Measurements from ENCODE around the gene REN. TPM values are rescaled to one million over a fixed set of nuclear protein-coding genes. Genes with fewer than 3 reads are reported as not detected.

Gene REN
- total RNA-seq, 2 donors from 2014 or later = not detected

DNA sequence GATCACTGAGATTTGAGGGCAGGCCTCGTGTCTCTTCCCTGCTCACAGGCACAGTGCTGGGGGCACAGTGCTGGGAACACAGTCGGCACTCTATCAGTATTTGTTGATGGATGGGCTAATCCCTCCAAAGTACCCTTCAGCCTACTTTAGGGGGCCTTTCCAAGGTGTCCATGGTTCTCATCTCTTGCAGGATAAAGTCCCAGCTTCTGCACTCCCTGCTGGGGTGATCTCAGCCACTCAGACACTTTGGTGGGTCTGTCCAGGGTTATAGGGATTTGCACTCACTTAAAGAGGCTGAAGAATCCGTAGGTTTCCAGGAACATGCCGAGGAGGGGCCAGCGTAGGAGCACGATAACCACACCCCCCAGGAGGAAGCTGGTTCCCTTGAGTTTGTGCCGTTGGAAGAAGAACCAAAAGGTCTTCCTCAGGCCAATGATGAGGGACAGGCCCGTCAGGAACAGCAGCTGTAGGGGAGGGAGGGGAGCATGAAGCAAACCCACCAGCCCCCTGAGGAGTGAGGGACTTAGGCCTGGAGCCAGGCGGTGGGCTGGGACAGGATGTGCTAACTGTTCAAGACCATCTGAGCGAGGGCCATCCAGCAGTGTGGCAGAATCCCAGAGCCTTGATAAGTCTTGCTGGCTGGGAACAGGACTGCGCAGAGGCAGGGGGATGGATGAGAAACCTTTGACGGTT, 35.4 kb upstream of the REN start:
- Histone ChIP-seq H3K4me3 (no peak overlapping the region), H3K9me3 (no peaks in the 10 kb centered on the region), H3K4me1 (ENCODE audit: control insufficient read depth in 1 of 2, low read depth in 2 of 2) (no peaks in the 10 kb centered on the region), H3K27me3 (replicated peaks; ENCODE audit: insufficient read depth) (peaks cover 1% of the 10 kb centered on the region), H3K27ac (no peak overlapping the region), H3K36me3 (no peaks in the 10 kb centered on the region)
- DNase-seq (ENCODE audit: low spot score) (no peak), ATAC-seq (ENCODE audit: insufficient number of reproducible peaks, low FRiP score, low read depth) (no peak)
- TF ChIP-seq, protein P1, sequence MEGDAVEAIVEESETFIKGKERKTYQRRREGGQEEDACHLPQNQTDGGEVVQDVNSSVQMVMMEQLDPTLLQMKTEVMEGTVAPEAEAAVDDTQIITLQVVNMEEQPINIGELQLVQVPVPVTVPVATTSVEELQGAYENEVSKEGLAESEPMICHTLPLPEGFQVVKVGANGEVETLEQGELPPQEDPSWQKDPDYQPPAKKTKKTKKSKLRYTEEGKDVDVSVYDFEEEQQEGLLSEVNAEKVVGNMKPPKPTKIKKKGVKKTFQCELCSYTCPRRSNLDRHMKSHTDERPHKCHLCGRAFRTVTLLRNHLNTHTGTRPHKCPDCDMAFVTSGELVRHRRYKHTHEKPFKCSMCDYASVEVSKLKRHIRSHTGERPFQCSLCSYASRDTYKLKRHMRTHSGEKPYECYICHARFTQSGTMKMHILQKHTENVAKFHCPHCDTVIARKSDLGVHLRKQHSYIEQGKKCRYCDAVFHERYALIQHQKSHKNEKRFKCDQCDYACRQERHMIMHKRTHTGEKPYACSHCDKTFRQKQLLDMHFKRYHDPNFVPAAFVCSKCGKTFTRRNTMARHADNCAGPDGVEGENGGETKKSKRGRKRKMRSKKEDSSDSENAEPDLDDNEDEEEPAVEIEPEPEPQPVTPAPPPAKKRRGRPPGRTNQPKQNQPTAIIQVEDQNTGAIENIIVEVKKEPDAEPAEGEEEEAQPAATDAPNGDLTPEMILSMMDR (IDR thresholded peaks at IDR 0.05) = no peak

DNA sequence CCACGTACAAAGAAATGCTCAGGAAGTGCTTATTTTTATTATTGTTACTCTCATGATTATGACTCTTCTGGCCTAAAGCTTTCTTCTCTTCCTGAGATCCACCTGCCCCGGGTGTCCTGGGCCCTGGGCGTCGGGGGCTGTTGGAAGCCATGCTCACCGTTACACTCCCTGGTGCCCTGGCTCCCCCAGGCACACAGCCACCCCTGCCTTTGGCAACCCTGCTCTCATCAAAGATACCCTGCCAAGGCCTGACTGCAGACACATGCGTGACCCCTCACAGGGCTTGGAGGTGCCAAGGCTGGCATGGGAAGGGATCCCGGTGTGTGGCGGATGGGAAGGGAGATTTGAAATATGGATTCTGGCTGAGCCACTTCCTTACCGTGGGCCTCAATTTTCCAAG, 33.4 kb upstream of the REN start:
- no peak for ATAC-seq (ENCODE audit: insufficient number of reproducible peaks, low FRiP score, low read depth)

DNA sequence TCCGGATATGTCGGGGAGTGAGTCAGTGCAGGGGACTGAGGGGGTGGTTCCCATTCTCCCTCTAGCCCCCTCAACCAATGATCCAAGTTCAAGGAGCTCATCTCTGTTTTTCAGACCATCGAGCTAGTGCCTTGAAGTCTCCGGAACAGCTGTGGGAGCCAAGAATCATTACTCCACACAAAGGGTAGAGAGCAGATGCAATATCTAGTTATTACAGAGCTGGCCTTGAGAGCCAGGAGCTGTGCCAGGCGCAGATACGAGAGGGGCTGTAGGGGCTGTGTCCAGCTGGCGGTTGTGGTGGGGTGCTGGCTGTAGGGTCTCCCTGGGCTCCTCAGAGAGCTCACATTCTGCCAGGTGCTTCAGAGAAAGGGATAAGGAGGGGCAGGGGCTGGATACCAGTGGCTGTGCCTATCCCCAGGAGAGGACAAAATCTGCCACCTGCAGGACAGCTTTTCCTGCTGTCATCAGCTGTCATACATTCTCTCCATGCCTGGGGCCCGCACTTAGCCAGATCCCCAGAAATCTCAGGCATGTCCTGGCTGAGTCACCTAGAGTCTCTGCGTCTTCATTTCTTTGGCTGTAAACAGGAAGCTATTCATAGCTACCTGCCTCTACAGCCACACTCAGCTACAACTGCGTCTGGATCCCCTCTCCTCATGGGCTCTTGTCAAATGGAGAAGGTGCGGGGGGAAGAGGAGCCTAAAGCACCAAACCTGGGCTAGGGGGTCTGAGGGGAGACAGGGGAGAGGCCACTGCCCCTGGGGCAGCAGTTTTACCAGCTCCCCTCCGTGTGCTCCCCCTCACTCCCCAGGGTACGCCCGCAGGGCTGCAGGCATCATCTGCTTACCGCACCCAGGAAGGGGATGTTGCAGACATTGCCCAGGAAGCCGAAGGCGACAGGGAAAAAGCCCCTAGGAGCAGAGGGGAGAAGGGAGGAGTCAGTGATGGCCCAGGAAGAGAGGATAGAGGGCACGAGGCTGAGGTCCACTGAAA, 32.5 kb upstream of the REN start:
- H3K4me3 ChIP-seq = no peak overlapping the region
- ATAC-seq (ENCODE audit: insufficient number of reproducible peaks, low FRiP score, low read depth) (no peak), DNase-seq (ENCODE audit: low spot score) (no peak)
- no peaks in the 10 kb centered on the region for H3K27me3 ChIP-seq (replicated peaks; ENCODE audit: insufficient read depth)
- H3K9me3 ChIP-seq = no peaks in the 10 kb centered on the region
- H3K36me3 ChIP-seq = no peaks in the 10 kb centered on the region
- H3K4me1 ChIP-seq (ENCODE audit: control insufficient read depth in 1 of 2, low read depth in 2 of 2) = no peaks in the 10 kb centered on the region
- TF ChIP-seq, protein P1 (IDR thresholded peaks at IDR 0.05) = no peak
- H3K27ac ChIP-seq = no peak overlapping the region

More for the DNA sequence above, 33.4 kb upstream of the REN start:
- Histone ChIP-seq H3K36me3 (no peaks in the 10 kb centered on the region), H3K4me3 (no peak overlapping the region), H3K4me1 (ENCODE audit: control insufficient read depth in 1 of 2, low read depth in 2 of 2) (no peaks in the 10 kb centered on the region), H3K27ac (no peak overlapping the region), H3K27me3 (replicated peaks; ENCODE audit: insufficient read depth) (no peaks in the 10 kb centered on the region), H3K9me3 (no peaks in the 10 kb centered on the region)
- DNase-seq (ENCODE audit: low spot score) = no peak
- TF ChIP-seq, protein P1 (IDR thresholded peaks at IDR 0.05) = no peak

DNA sequence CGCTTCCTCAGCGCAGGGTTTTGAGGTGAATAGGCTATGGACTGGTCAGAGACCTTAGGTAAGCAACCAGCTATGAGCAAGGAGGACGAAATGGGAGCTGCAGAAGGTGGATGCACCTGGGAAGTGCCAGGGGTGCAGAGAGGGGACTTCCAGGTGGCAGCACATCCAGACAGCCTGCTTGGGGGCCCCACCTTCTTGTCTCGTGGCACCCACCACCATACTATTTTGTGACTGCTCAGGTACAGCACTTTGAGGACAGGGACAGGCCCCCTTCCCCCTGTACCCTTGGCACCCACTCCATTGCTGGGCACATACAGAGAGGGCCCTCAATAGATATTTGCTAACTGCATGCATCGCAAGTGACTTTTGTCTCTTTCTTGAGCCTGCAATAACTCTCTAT, 30.9 kb upstream of the REN start:
- H3K27ac ChIP-seq = no peak overlapping the region
- no peaks in the 10 kb centered on the region for H3K9me3 ChIP-seq
- no peak overlapping the region for H3K4me3 ChIP-seq
- TF ChIP-seq, protein P1 (IDR thresholded peaks at IDR 0.05) = no peak
- no peak for ATAC-seq (ENCODE audit: insufficient number of reproducible peaks, low FRiP score, low read depth)
- no peaks in the 10 kb centered on the region for H3K27me3 ChIP-seq (replicated peaks; ENCODE audit: insufficient read depth)
- no peaks in the 10 kb centered on the region for H3K4me1 ChIP-seq (ENCODE audit: control insufficient read depth in 1 of 2, low read depth in 2 of 2)
- no peak for DNase-seq (ENCODE audit: low spot score)
- H3K36me3 ChIP-seq = no peaks in the 10 kb centered on the region
